SK-N-SH (cell line): Measurements from ENCODE around the gene DHODH.

Experiments used
- EP300 ChIP-seq, 2 experiments: IDR thresholded peaks; 2 replicates each; pipeline versions ENCODE4 v1.4.0 to v1.6.1; 2012; ENCODE audit warnings: borderline replicate concordance in 1 of 2, low read depth in 1 of 2, low read length in 1 of 2
- EZH2phosphoT487 ChIP-seq: fragments of 200-600 bp; sonication (generic); IDR thresholded peaks from 2 replicates; pipeline ENCODE4 v1.6.1; 2017; ENCODE audit warnings: low read depth, mixed run types, mild to moderate bottlenecking, antibody characterized with exemption, moderate library complexity, borderline replicate concordance
- FOXM1 ChIP-seq: IDR thresholded peaks from 2 replicates; pipeline ENCODE4 v1.4.0; 2012; ENCODE audit warnings: low read depth, mild to moderate bottlenecking
- GABPA ChIP-seq: IDR thresholded peaks from 2 replicates; pipeline ENCODE4 v1.4.0; 2012; ENCODE audit warnings: low read depth, mild to moderate bottlenecking
- MAX ChIP-seq: IDR thresholded peaks from 2 replicates; pipeline ENCODE4 v1.4.0; 2012; ENCODE audit warnings: low read depth
- NFIC ChIP-seq: IDR thresholded peaks from 2 replicates; pipeline ENCODE4 v1.4.0; 2012; ENCODE audit warnings: borderline replicate concordance
- POLR2AphosphoS5 ChIP-seq: IDR thresholded peaks from 2 replicates; pipeline ENCODE4 v1.6.1; 2012; ENCODE audit warnings: low read depth, low read length
- RFX5 ChIP-seq: IDR thresholded peaks from 2 replicates; pipeline ENCODE4 v1.6.1; 2012; ENCODE audit warnings: mild to moderate bottlenecking, improper control_type of control experiment, low read length
- RXRA ChIP-seq: IDR thresholded peaks from 2 replicates; pipeline ENCODE4 v1.4.0; 2012; ENCODE audit warnings: low read depth, mild to moderate bottlenecking, borderline replicate concordance
- SMC3 ChIP-seq: IDR thresholded peaks from 2 replicates; pipeline ENCODE4 v1.6.1; 2012; ENCODE audit warnings: low read depth, low read length, improper control_type of control experiment
- TCF12 ChIP-seq: IDR thresholded peaks from 2 replicates; pipeline ENCODE4 v1.4.0; 2012
- YY1 ChIP-seq: IDR thresholded peaks from 2 replicates; pipeline ENCODE4 v1.4.0; 2012; ENCODE audit warnings: low read depth, mild to moderate bottlenecking
- TF ChIP-seq, protein P1 (sequence below): fragments of 200-600 bp; sonication (generic); IDR thresholded peaks from 2 replicates; pipeline ENCODE4 v1.6.1; 2017; ENCODE audit warnings: antibody characterized with exemption, mild to moderate bottlenecking, moderate library complexity

DNA sequence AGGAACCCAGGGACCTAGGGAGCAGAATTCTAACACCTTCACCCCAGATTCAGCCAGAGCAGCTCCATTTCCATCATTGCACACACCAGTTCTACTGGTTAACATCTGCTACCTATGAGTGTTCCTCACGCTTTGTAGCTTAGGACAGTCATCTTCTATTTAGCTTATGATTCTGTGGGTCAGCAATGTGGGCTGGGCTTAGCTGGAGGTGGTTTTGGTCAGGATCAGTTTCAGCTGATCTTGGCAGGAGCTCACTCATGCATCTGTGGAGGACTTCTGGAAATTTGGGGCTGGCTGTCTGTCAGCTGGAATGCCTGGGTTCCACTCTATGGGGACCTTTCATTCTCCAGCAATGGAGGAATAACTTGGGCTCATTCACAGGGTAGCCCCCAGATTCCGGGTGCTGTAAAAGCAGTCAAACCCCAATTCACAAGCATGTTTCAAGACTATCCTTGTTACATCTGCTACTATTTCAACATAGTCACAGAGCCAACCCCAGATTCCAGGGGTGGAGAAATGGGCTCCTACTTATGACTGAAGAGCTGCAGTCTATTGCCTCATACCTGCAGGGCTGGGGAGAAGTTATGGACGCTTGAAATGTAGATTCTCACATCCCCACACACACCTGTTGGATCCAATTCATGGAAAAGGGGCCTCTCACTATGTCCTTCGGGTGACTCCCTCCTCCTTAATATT lies 42.4 kb downstream of the DHODH start:
- TF ChIP-seq FOXM1 (no peak), SMC3 (no peak), RXRA (no peak), POLR2AphosphoS5 (no peak), EZH2phosphoT487 (no peak), NFIC (no peak), TCF12 (no peak), YY1 (no peak), MAX (no peak), RFX5 (no peak), GABPA (no peak), EP300 (IDR thresholded peaks at IDR 0.05; ENCODE audit: borderline replicate concordance in 1 of 2, low read depth in 1 of 2, low read length in 1 of 2) (no peak)
- TF ChIP-seq, protein P1, sequence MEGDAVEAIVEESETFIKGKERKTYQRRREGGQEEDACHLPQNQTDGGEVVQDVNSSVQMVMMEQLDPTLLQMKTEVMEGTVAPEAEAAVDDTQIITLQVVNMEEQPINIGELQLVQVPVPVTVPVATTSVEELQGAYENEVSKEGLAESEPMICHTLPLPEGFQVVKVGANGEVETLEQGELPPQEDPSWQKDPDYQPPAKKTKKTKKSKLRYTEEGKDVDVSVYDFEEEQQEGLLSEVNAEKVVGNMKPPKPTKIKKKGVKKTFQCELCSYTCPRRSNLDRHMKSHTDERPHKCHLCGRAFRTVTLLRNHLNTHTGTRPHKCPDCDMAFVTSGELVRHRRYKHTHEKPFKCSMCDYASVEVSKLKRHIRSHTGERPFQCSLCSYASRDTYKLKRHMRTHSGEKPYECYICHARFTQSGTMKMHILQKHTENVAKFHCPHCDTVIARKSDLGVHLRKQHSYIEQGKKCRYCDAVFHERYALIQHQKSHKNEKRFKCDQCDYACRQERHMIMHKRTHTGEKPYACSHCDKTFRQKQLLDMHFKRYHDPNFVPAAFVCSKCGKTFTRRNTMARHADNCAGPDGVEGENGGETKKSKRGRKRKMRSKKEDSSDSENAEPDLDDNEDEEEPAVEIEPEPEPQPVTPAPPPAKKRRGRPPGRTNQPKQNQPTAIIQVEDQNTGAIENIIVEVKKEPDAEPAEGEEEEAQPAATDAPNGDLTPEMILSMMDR: no peak
